Adipose tissue (tissue), 3 donors: Measurements from ENCODE around the gene DLL4. TPM values are rescaled to one million over a fixed set of nuclear protein-coding genes. Genes with fewer than 3 reads are reported as not detected.

Experiments used
- H3K27ac ChIP-seq: one replicate; pipeline ENCODE4 v1.5.1; 2013; ENCODE audit warnings: low read depth, low read length
- WGBS, 3 donors: extraction: QIAGEN DNeasy Blood & Tissue Kit; methylation state at CpG; one replicate each; pipeline ENCODE4 v1.1.7; 2013; 5-methylcytosine and 5-hydroxymethylcytosine counted together
- polyA plus RNA-seq, 3 donors: library from polyadenylated mRNA; stranded (reverse); fragments of 200-250 nt; gene quantifications; one replicate each; pipeline ENCODE4 v1.2.3, GENCODE V29; 2013
- donor health status: healthy with polysubstance abuse.
- donor health status: Bipolar disorder and iron deficiency.
- donor health status: healthy.

Gene DLL4
- polyA plus RNA-seq, 3 donors: 3.4 to 14.5 (median 7.2) TPM

GRCh38 chr15:40936709-40937666 is 7.8 kb downstream of the DLL4 start:
- 72 to 89% (median 73%) methylated on average over 15 of the region's 15 CpGs for WGBS, 3 donors
- H3K27ac ChIP-seq: no peak overlapping the region

- 67 to 75% (median 70%) methylated on average over 18 to 19 of the region's 19 CpGs for WGBS, 3 donors
- no peak overlapping the region for H3K27ac ChIP-seq
Observed at GRCh38 chr15:40937762-40938535, 8.8 kb downstream of the DLL4 start.

- WGBS, 3 donors: 80 to 92% (median 88%) methylated on average over 6 of the region's 6 CpGs
- H3K27ac ChIP-seq: no peak overlapping the region
Observed at GRCh38 chr15:40938536-40938870, 9.4 kb downstream of the DLL4 start.

GRCh38 chr15:40940296-40940801 is 11.2 kb downstream of the DLL4 start:
- WGBS, 3 donors: 25 to 64% (median 30%) methylated on average over 15 of the region's 15 CpGs
- no peak overlapping the region for H3K27ac ChIP-seq

GRCh38 chr15:40941068-40941527 is 12.0 kb downstream of the DLL4 start:
- H3K27ac ChIP-seq: no peak overlapping the region
- WGBS, 3 donors: 16 to 31% (median 28%) methylated on average over 7 of the region's 7 CpGs

GRCh38 chr15:40941528-40942336 is 12.6 kb downstream of the DLL4 start:
- H3K27ac ChIP-seq: no peak overlapping the region
- 0 to 1% (median 0%) methylated on average over 44 to 92 of the region's 92 CpGs for WGBS, 3 donors

GRCh38 chr15:40942337-40942854 is 13.3 kb downstream of the DLL4 start:
- WGBS, 3 donors: 24 to 45% (median 28%) methylated on average over 15 of the region's 15 CpGs

DNA sequence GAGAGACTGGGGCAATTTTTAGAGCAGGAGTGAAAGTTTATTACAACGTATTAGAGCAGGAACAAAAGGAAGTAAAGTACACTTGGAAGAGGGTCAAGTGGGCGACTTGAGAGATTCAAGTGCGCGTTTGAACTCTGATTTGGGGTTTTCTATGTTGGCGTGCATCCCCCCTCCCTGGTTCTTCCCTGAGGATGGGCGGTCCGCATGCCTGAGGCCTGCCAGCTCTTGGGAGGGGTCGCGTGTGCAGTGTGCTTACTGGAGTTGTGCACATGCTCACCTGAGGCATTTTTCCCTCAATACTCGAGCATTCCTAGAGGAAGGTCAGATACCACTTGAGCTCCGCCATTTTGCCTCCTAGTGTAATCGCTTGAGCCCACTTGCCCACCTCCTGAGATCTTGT is 13.7 kb downstream of the DLL4 start:
- WGBS, 3 donors: 71 to 72% (median 72%) methylated on average over 12 of the region's 12 CpGs
- H3K27ac ChIP-seq: no peak overlapping the region

More at GRCh38 chr15:40942337-40942854, 13.3 kb downstream of the DLL4 start:
- H3K27ac ChIP-seq: no peak overlapping the region

- no peak overlapping the region for H3K27ac ChIP-seq
- WGBS, 3 donors: 90 to 95% (median 91%) methylated on average over 9 of the region's 9 CpGs
Observed at GRCh38 chr15:40943764-40944365, 14.7 kb downstream of the DLL4 start.

DNA sequence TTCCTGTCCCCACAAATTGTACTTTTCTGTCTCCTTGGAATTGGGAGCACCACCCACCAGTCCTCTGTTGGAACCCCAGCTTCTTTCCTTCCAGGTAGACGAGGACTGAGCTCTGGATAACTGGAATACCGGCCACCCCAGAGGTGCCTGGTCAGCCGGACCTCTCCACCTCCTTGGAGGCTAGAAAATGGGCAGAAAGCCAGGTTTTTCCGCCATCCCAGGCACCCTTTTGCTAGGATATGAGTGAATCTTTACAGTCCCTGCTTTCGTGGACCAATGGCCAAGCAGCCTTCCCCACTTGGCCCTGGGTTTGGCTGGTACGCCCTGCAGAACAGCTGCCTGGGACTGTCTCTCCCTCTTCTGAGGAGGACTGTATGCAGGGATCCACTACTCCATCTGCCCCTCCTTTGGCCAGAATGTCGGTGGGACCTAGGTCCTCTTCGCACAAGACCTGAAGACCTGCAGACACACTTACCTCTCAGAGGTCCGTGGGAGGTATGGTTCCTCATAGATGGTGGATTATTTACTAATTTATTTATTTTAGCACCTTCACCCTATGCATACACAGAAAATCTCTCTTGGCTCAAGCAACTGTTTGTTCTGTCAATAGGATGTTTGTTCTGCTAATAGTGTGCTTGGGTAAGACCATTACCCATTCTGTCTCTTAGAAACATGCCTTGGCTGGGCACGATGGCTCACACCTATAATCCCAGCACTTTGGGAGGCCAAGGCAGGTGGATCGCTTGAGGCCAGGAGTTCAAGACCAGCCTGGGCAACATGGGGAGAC is 15.6 kb downstream of the DLL4 start:
- WGBS, 3 donors: 56 to 95% (median 94%) methylated on average over 11 of the region's 11 CpGs
- no peak overlapping the region for H3K27ac ChIP-seq

GRCh38 chr15:40948706-40949473 is 19.8 kb downstream of the DLL4 start:
- no peak overlapping the region for H3K27ac ChIP-seq

DNA sequence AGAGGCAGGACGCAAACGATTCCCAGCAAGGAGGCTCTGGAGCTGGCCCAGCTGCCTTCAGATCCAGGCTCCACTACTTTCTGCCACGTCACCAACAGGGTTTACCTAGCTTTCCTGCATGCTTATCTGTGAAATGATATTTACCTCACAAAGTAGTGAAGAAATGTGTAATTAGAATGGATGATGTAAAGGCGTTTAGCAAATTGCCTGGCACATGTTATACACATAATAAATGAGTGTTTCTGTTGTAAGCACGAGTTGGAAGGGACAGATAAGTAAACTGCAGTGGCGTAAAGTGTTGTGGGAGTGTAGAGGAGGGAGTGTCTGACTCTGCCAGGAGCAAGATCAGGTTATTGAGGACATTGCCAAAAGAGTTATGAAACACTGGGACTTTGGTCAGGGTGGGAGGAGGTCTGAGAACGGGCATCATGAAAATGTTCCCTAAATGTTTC is 20.6 kb downstream of the DLL4 start:
- no peak overlapping the region for H3K27ac ChIP-seq
- 20 to 53% (median 50%) methylated on average over 7 of the region's 7 CpGs for WGBS, 3 donors

More at GRCh38 chr15:40948706-40949473, 19.8 kb downstream of the DLL4 start:
- 60 to 83% (median 63%) methylated on average over 21 of the region's 21 CpGs for WGBS, 3 donors

DNA sequence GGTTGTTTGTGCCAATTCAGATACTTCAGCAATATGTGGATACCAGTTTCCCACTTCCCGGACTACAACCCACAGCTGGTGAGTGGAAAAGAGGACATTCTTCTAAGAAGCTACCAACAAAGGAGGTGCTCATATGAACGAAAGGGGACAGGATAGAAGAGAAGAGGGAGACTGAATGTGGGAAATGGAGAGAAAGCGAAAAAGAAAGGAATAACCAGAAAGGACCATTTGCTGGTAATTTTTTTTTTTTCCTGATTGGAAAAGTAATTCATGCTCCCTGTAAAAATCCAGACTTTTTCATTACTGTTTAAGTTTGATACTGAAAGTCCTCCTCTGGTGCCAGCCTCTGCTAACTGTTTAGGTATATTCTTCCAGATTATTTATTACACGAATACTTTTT is 22.6 kb downstream of the DLL4 start:
- WGBS, 3 donors: 83 to 88% (median 85%) methylated on average over 4 of the region's 4 CpGs

DNA sequence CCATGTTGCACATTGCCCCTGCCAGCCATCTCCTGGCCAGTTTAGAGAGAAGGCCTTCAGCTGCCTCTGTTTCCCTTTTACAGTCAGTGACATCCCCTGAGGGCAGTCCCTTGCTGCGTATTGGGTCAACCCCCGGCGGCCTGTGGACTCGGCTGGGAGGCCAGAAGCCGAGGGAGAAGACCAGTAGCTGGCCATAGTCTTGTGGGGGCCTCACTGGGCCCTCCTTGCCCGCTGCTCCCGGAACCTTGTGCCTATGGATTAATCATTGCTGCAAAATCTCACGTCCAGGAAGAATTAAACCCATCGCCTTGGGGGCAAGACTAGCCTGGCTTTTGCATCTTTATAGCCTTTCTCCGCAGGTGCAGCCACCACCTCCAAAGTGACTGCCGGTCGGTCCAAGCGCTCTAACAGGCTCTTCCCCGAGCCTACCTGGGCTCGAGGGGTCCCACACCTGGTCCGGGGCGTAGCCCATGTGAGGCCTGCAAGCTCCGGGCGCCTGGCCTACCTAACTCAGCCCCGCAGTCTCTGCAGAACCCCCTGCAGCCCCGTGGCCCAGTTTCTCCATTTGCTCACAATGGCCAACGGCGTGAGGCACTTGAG is 23.3 kb downstream of the DLL4 start:
- H3K27ac ChIP-seq: no peak overlapping the region
- WGBS, 3 donors: 50 to 59% (median 52%) methylated on average over 23 of the region's 23 CpGs

More for the DNA sequence above, 22.6 kb downstream of the DLL4 start:
- no peak overlapping the region for H3K27ac ChIP-seq

DNA sequence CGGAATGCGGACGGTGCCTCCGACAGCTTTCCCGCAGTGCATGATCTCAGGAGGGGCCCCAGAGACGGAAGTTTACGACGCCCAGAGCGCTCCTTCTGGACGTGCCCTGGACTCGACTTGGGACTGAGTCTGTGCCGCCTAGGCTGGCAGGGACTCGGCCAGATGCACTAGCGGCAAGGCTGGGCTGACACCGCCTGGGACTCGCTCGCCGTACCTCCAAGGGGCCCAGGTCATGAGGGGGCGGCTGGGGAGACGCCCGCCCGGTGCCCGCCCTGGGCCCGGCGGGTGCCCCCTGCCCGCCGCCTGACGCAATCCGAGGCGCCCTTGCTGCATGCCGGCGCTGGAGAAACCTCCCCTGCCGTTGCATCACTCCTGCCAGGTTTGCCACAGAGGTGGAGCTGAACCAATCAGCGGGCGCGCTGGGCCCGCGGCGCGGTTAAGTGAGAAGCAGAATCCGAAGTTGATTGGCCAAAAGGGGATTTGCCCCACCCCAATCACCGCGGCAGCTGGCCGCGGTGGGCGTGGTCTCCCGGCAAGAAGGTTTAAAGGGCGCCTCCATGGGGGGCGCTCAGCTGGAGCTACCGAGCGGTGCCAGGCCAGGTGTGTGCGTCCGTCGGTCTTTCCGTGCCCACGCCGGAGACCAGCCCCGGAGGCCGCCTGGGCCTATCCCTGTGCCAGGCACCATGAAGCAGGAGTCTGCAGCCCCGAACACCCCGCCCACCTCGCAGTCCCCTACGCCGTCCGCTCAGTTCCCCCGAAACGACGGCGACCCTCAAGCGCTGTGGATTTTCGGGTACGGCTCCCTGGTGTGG is 24.0 kb downstream of the DLL4 start, which contains the start of gene CHAC1:
Gene CHAC1 (plus strand): TSS at position 571 of the 812 bp plus-strand sequence. CDS start 113 bp downstream, at position 684.
- no peak within 1 kb of the TSS for H3K27ac ChIP-seq
- WGBS, 3 donors: 1 to 2% (median 1%) methylated on average over 45 to 72 of the region's 72 CpGs
